GM12878 (cell line): Measurements from ENCODE around the gene NAA20. TPM values are rescaled to one million over a fixed set of nuclear protein-coding genes. Genes with fewer than 3 reads are reported as not detected.

Experiments used
- ATAC-seq: fragments of 200-7000 bp; cut with Tn5 transposase; 3 replicates; pipeline ENCODE4 v1.9.1; 2020; ENCODE audit warnings: mild to moderate bottlenecking, moderate library complexity
- BruUV-seq: library from RNA; stranded (reverse); fragments of 400-500 nt; replicated peaks from 2 replicates; lab custom pipeline; 2021; lab: Mats Ljungman, UMichigan
- CTCF ChIA-PET: fragments of 300-600 bp; sonication (Branson Sonifier 250); formaldehyde crosslinking; extraction: SDS; loops from one replicate; lab custom pipeline; 2021; ENCODE audit warnings: inconsistent platforms; lab: Yijun Ruan, JAX
- POLR2A ChIA-PET: fragments of 350-600 bp; formaldehyde crosslinking; extraction: SDS; loops from one replicate; lab custom pipeline; 2021; ENCODE audit warnings: inconsistent platforms; lab: Charles Lee
- RAD21 ChIA-PET: fragments of 300-600 bp; sonication (Branson Sonifier 250); formaldehyde crosslinking; loops from one replicate; lab custom pipeline; 2023; ENCODE audit warnings: antibody characterized with exemption; ENCODE audit not compliant: unreplicated experiment; lab: Charles Lee
- SMC1A ChIA-PET: fragments of 300-600 bp; sonication (Branson Sonifier 250); formaldehyde crosslinking; loops from one replicate; lab custom pipeline; 2023; ENCODE audit not compliant: unreplicated experiment, uncharacterized antibody; lab: Charles Lee
- DNase-seq: peaks from one replicate; pipeline ENCODE4 v3.0.0-alpha.2; 2011; ENCODE audit warnings: low read depth, low spot score
- FAIRE-seq: peaks from 3 replicates; lab custom pipeline; 2011; peaks lifted over from hg19 to GRCh38; lab: Jason Lieb, UNC
- H2AFZ ChIP-seq: 2 replicates; pipeline ENCODE4 v1.6.0; 2011; ENCODE audit warnings: low read depth, low read length, control low read depth; ENCODE audit not compliant: control insufficient read depth
- H3K27ac ChIP-seq: 2 replicates; pipeline ENCODE4 v1.5.1; 2011; ENCODE audit warnings: control low read depth; ENCODE audit not compliant: control insufficient read depth, insufficient read depth
- H3K27me3 ChIP-seq, 2 experiments: replicated peaks in 1 of 2; 2 replicates each; pipeline versions ENCODE4 v1.6.0 to v1.6.1; 2011; ENCODE audit warnings: low read length in 1 of 2; ENCODE audit not compliant: control insufficient read depth in 2 of 2, insufficient read depth in 2 of 2
- H3K36me3 ChIP-seq, 2 experiments: 2 replicates each; pipeline ENCODE4 v1.5.1; 2011; ENCODE audit warnings: low read length in 1 of 2; ENCODE audit not compliant: control insufficient read depth in 2 of 2, insufficient read depth in 2 of 2
- H3K4me1 ChIP-seq: 2 replicates; pipeline ENCODE4 v1.6.1; 2011; ENCODE audit warnings: mild to moderate bottlenecking, low read length, moderate library complexity, mixed read lengths; ENCODE audit not compliant: control insufficient read depth, insufficient read depth
- H3K4me2 ChIP-seq: 2 replicates; pipeline ENCODE4 v1.6.0; 2011; ENCODE audit warnings: control low read depth; ENCODE audit not compliant: control insufficient read depth, insufficient read depth
- H3K4me3 ChIP-seq: fragments of 200-600 bp; sonication (generic); 2 replicates; pipeline ENCODE4 v1.5.1; 2016
- H3K79me2 ChIP-seq: 2 replicates; pipeline ENCODE4 v1.6.0; 2011; ENCODE audit warnings: low read length; ENCODE audit not compliant: control insufficient read depth, insufficient read depth
- H3K9ac ChIP-seq: 2 replicates; pipeline ENCODE4 v1.8.0; 2011; ENCODE audit warnings: low read length, control low read depth, mixed read lengths; ENCODE audit not compliant: control insufficient read depth, insufficient read depth
- H3K9me3 ChIP-seq: replicated peaks from 3 replicates; pipeline ENCODE4 v1.5.1; 2011; ENCODE audit warnings: mild to moderate bottlenecking, low read length; ENCODE audit not compliant: control insufficient read depth, insufficient read depth
- H4K20me1 ChIP-seq: 2 replicates; pipeline ENCODE4 v1.6.0; 2011; ENCODE audit not compliant: control insufficient read depth, insufficient read depth
- BHLHE40 ChIP-seq, 2 experiments: fragments of 450-650 bp in 1 of 2; IDR thresholded peaks; 2 replicates each; pipeline ENCODE4 v1.6.1; 2011 to 2017; ENCODE audit warnings: low read depth in 2 of 2, borderline replicate concordance in 1 of 2, improper control_type of control experiment in 1 of 2, low read length in 1 of 2, mild to moderate bottlenecking in 1 of 2
- BMI1 ChIP-seq: fragments of 450-650 bp; IDR thresholded peaks from 2 replicates; pipeline ENCODE4 v1.6.1; 2016; ENCODE audit warnings: mild to moderate bottlenecking, moderate library complexity, borderline replicate concordance
- CBX3 ChIP-seq: fragments of 200-600 bp; sonication (generic); IDR thresholded peaks from 2 replicates; pipeline ENCODE4 v1.6.1; 2016; ENCODE audit warnings: low read depth, borderline replicate concordance
- EGR1 ChIP-seq, 2 experiments: IDR thresholded peaks; 1 replicate in 1 of 2; 2 replicates in 1 of 2; pipeline ENCODE4 v1.6.1; 2011 to 2012; ENCODE audit warnings: low read depth in 2 of 2, low read length in 2 of 2, borderline replicate concordance in 1 of 2, mild to moderate bottlenecking in 1 of 2, moderate library complexity in 1 of 2
- EP300 ChIP-seq, 2 experiments: fragments of 150-350 bp in 1 of 2; IDR thresholded peaks; 2 replicates each; pipeline ENCODE4 v1.6.1; 2011 to 2012; ENCODE audit warnings: low read depth in 2 of 2, low read length in 2 of 2, borderline replicate concordance in 1 of 2, improper control_type of control experiment in 1 of 2, inconsistent platforms in 1 of 2; ENCODE audit not compliant: control insufficient read depth in 1 of 2
- IRF4 ChIP-seq: IDR thresholded peaks from 2 replicates; pipeline ENCODE4 v1.6.1; 2011; ENCODE audit warnings: low read depth, low read length
- KLF5 ChIP-seq: fragments of 450-650 bp; IDR thresholded peaks from 2 replicates; pipeline ENCODE4 v1.6.1; 2014; ENCODE audit warnings: mild to moderate bottlenecking; ENCODE audit not compliant: partially characterized antibody
- NFIC ChIP-seq: IDR thresholded peaks from 2 replicates; pipeline ENCODE4 v1.6.1; 2012; ENCODE audit warnings: low read depth, mild to moderate bottlenecking, inconsistent platforms, low read length, moderate library complexity
- NRF1 ChIP-seq: conservative IDR thresholded peaks from 2 replicates; pipeline ENCODE4 v1.6.1; 2011; ENCODE audit warnings: mild to moderate bottlenecking, low read depth, low read length, improper control_type of control experiment
- PAX8 ChIP-seq: fragments of 450-650 bp; IDR thresholded peaks from 2 replicates; pipeline ENCODE4 v1.6.1; 2017; ENCODE audit warnings: mild to moderate bottlenecking, moderate library complexity
- RELB ChIP-seq: fragments of 450-650 bp; IDR thresholded peaks from 2 replicates; pipeline ENCODE4 v1.6.1; 2017; ENCODE audit warnings: low read depth, mild to moderate bottlenecking, moderate library complexity
- SKIL ChIP-seq: fragments of 450-650 bp; IDR thresholded peaks from 2 replicates; pipeline ENCODE4 v1.6.1; 2017; ENCODE audit warnings: mild to moderate bottlenecking, low read depth, inconsistent platforms; ENCODE audit not compliant: poor library complexity, severe bottlenecking
- SMC3 ChIP-seq: IDR thresholded peaks from 2 replicates; pipeline ENCODE4 v1.6.1; 2011; ENCODE audit warnings: low read length, improper control_type of control experiment, borderline replicate concordance
- SRF ChIP-seq, 2 experiments: IDR thresholded peaks; 2 replicates each; pipeline ENCODE4 v1.6.1; 2011; ENCODE audit warnings: low read depth in 2 of 2, low read length in 2 of 2, mild to moderate bottlenecking in 1 of 2, moderate library complexity in 1 of 2
- TCF7 ChIP-seq: IDR thresholded peaks from 2 replicates; pipeline ENCODE4 v1.6.1; 2014; ENCODE audit warnings: antibody characterized with exemption, borderline replicate concordance
- YY1 ChIP-seq: IDR thresholded peaks from 2 replicates; pipeline ENCODE4 v1.6.1; 2011; ENCODE audit warnings: low read depth, mild to moderate bottlenecking, low read length
- ZBTB33 ChIP-seq: fragments of 450-650 bp; IDR thresholded peaks from 2 replicates; pipeline ENCODE4 v1.6.1; 2017; ENCODE audit warnings: mild to moderate bottlenecking
- ZNF384 ChIP-seq: IDR thresholded peaks from 2 replicates; pipeline ENCODE4 v1.6.1; 2012; ENCODE audit warnings: low read depth, mild to moderate bottlenecking, low read length, improper control_type of control experiment, borderline replicate concordance
- ZSCAN29 ChIP-seq: fragments of 450-650 bp; IDR thresholded peaks from 2 replicates; pipeline ENCODE4 v1.6.1; 2017; ENCODE audit warnings: mild to moderate bottlenecking, moderate library complexity
- WGBS: methylation state at CpG from one replicate; pipeline ENCODE4 v1.1.6; 2016; ENCODE audit warnings: low lambda C conversion rate; ENCODE audit not compliant: insufficient replicate concordance, insufficient coverage; ENCODE audit errors: missing lambda C conversion rate; 5-methylcytosine and 5-hydroxymethylcytosine counted together
- in situ Hi-C: fragments of 300-500 bp; cut with MboI; formaldehyde crosslinking; loops from 9 replicates; pipeline ENCODE4 v1.14.3; 2018; ENCODE audit warnings: mixed read lengths
- intact Hi-C: fragments of 100-400 bp; cut with micrococcal nuclease; formaldehyde crosslinking; loops from one replicate; pipeline ENCODE4 v1.14.2; 2022; ENCODE audit not compliant: unreplicated experiment
- polyA plus RNA-seq, 11 experiments: library from polyadenylated mRNA; depleted of rRNA in 4 of 11; unstranded in 6 of 11; stranded (reverse) in 5 of 11; fragments of >200 nt; fragmentation: Nextera tagmentation in 4 of 11; fragmentation: Illumina TruSeq in 1 of 11; extraction: Ambion mirVana in 4 of 11; extraction: Trizol in 1 of 11; gene quantifications; 1 replicate in 1 of 11; 2 replicates in 10 of 11; pipeline versions ENCODE4 v1.2.1 to v1.2.3, GENCODE V29; 2011 to 2016; ENCODE audit warnings: inconsistent platforms in 2 of 11, missing spikeins in 2 of 11, low read depth in 1 of 11
- total RNA-seq, 4 experiments: library from RNA; depleted of rRNA in 3 of 4; stranded (reverse); fragments of >200 nt in 3 of 4; fragmentation: Illumina TruSeq in 1 of 4; extraction: Trizol in 1 of 4; gene quantifications; 2 replicates each; pipeline versions ENCODE4 v1.2.1 to v1.2.3, GENCODE V29; 2013 to 2021

The NAA20 gene
- total and polyA plus RNA-seq, 10 of the 15 experiments (the other 5 are each of a cell fraction or from before 2014, with no cell fraction given) = 48.3 to 366 (median 89.1) TPM

DNA sequence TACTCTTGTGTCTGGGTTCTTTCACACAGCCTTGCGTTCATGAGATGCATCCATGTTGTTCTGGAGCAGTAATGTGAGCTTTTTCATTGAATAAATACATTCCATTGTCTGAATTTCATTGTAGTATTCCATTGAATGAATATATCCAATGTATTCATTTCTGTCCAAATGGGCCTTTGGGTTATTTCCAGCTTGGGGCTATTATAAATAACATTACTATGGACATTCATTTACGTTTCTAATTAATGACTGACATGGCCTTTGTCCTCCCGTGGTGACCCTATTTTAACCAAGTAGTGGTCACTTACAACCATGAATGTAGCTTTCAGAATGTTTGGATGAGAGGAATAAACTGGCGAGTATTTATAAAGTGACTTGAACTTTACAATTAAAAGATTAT is 30.1 kb upstream of the NAA20 start:
- intact Hi-C loops = no loop called here
- Histone ChIP-seq H2AFZ (no peak overlapping the region), H3K36me3 (no peaks in the 10 kb centered on the region), H3K79me2 (no peaks in the 10 kb centered on the region), H3K9me3 (no peaks in the 10 kb centered on the region), H3K27ac (no peak overlapping the region), H3K9ac (no peak overlapping the region), H3K4me2 (no peak overlapping the region), H3K4me3 (no peak overlapping the region), H3K4me1 (no peaks in the 10 kb centered on the region), H4K20me1 (no peaks in the 10 kb centered on the region), H3K27me3 (0 out of 4 replicates have a peak, but pooled peaks cover 0 to 4% of the 10 kb centered on the region in 2 experiments)
- POLR2A ChIA-PET = no interaction called here
- RAD21 ChIA-PET = interaction anchor here (1.4 kb wide), 1 partner anchor 72 kb away, joined by 4 read pairs; no protein-coding TSS in a partner anchor
- SMC1A ChIA-PET = interaction anchor here (0.7 to 2.0 kb wide), 4 partner anchors 10 to 84 kb away, joined by 3 to 8 read pairs (median 4); no protein-coding TSS in a partner anchor
- no peak for ATAC-seq
- no peak for FAIRE-seq
- in situ Hi-C loops = no loop called here
- WGBS = 30% methylated on average over 4 of the region's 4 CpGs
- BruUV-seq = no TSS peak
- no peak for DNase-seq
- no peak for TF ChIP-seq NRF1
- no peak for TF ChIP-seq PAX8
- no peak for TF ChIP-seq SRF (IDR thresholded peaks at IDR 0.05; ENCODE audit: low read depth in 2 of 2, low read length in 2 of 2)
- no peak for TF ChIP-seq KLF5
- no peak for TF ChIP-seq IRF4
- TF ChIP-seq SMC3 = no peak
- TF ChIP-seq ZBTB33 = no peak
- no peak for TF ChIP-seq BHLHE40 (IDR thresholded peaks at IDR 0.05; ENCODE audit: borderline replicate concordance in 1 of 2, low read depth in 2 of 2, low read length in 1 of 2)
- no peak for TF ChIP-seq ZNF384
- no peak for TF ChIP-seq BMI1
- no peak for TF ChIP-seq YY1
- no peak for TF ChIP-seq SKIL
- no peak for TF ChIP-seq NFIC
- TF ChIP-seq ZSCAN29 = no peak
- TF ChIP-seq EGR1 (IDR thresholded peaks at IDR 0.05; ENCODE audit: borderline replicate concordance in 1 of 2, low read depth in 2 of 2, low read length in 2 of 2) = no peak
- TF ChIP-seq EP300 (IDR thresholded peaks at IDR 0.05; ENCODE audit: borderline replicate concordance in 1 of 2, control insufficient read depth in 1 of 2, low read depth in 2 of 2, low read length in 2 of 2) = no peak
- TF ChIP-seq TCF7 = no peak
- no peak for TF ChIP-seq RELB
- TF ChIP-seq CBX3 = no peak
- CTCF ChIA-PET = interaction anchor here (1.6 kb wide), 1 partner anchor 12 kb away, joined by 4 read pairs; no protein-coding TSS in a partner anchor
